HG03064 (cell line): ENCODE data around the gene CD164.
"Not testable (repeated sequence)": the region's sequence is repeated elsewhere in the genome, so short reads cannot be mapped to it uniquely, and the experiment has no call there.

Experiments
- ATAC-seq: cut with Tn5 transposase; IDR thresholded peaks from one replicate; pipeline ENCODE4 v1.9.1; 2021; ENCODE audit warnings: low read depth; ENCODE audit not compliant: unreplicated experiment

CD164 gene

GRCh38 chr6:109377717-109378116 is 4.5 kb downstream of the CD164 start:
- no peak for ATAC-seq

GRCh38 chr6:109374326-109374892 is 7.9 kb downstream of the CD164 start:
- ATAC-seq, result no peak

DNA sequence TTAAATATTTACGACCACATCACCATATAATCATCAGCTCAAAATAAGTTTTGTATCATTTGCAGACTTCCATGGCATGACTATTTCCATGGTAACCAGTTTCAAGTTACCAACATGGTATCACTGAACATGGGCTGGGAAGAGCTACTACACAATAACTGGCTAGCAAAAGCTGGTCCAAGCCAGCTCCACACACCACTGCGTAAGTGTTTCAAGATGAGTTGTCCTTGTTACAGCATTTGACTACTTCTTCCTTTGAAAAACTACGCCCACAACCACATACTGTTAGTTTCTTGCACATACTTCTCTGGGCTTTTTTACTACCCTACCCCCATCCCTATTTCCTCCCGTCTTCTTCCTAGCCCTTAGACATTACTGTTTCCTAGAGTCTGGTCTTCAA is 8.5 kb downstream of the CD164 start:
- peak; percentile 88 for ATAC-seq

- peak; percentile 3 for ATAC-seq
These were observed 8.9 kb downstream of the CD164 start for GRCh38 chr6:109373331-109373730.

GRCh38 chr6:109372130-109372529 is 10.1 kb downstream of the CD164 start:
- no peak for ATAC-seq

GRCh38 chr6:109370792-109371191 is 11.5 kb downstream of the CD164 start:
- ATAC-seq, result no peak

DNA sequence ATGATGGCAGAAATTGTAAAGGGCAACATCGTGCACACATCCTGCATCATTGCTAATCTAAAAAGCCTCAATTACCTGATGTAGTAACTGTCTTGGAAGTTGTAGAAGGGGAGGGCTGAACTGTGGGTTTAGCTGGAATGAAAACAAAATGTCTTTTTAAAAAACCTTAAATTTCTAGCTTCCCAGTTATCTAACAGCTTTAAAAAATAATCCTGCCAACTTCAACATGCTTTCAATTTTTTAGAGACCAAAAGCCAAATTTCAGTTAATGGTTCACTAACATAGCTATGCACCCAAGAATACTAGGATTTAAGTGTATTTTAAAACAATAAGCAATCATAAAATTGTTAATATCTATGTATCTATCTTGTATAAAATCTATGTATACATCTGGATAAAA is 11.9 kb downstream of the CD164 start:
- ATAC-seq, result no peak

DNA sequence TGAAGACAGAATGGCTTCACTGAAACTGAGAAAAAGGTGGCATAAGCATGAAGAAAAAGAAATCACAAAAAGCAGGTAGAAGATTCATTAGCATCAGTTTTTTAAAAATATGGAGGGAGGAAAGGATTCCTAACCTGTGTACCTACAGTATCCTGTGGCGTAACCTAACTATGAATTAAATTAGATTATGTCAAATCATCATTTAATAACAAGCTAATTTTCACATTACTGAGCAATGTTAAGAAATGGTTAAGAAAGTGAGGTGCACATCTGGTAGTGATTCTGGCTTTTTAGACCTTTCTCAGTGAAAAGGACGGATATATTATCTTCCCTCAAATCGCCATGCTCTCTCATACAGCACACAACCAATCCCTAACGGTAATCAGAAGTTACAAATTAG is 12.5 kb downstream of the CD164 start:
- ATAC-seq, result no peak

- ATAC-seq, result not testable (repeated sequence)
These were observed 17.7 kb downstream of the CD164 start for GRCh38 chr6:109364382-109365078.

DNA sequence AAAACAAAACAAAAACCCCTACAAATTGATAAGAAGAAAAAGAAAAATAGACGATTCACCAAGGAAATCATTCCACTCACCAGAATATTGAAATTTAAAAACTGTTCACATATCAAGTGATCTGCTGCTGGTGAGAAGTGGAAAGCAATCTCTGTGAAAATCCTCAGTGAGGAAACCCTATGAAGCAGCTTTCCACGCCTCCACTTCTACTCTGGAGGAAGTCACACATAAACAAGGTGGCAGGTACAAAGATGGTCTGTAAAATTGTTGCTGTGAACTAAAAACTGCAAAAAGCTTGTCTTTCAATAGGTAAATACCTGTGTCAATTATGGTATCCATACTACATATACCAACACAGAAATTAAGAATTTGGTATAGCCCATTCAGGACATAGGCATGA is 18.5 kb downstream of the CD164 start:
- ATAC-seq, result no peak

DNA sequence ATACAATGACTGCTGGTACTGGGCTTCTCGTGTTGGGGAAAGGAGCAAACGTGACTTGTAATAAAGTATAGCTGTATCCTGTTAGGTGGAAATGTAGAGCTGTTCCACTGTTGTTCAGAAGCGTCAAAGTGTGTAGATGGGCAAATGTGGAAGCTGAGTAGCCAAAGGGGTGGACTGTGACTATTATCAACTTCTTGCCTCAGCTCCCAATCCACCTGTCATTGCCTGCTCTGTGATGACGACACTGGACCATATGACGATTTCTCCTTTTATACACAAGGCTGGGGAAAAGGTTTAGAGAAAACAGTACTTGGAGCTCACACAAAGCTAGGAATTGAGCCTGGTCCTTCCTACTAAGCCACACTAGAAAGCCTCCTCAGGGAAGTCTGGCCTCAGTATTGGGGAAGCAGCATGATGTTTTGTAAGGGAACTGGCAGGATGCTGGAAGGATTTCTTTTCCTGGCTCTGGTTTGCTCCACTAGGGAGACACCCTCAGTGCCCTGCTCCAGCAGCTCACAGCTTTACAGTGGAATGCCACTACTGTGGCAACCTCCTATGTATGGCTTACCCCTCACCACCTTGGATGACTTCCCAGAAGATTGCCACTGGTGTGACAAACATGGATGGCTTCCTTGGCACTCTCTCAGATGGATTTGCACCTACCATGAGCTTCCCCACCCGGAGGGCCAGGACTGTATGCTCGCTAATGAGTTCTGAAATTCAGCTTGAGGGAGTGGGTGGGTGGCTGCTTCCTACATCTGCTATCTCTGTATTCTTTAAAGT is 20.0 kb downstream of the CD164 start:
- no peak for ATAC-seq

DNA sequence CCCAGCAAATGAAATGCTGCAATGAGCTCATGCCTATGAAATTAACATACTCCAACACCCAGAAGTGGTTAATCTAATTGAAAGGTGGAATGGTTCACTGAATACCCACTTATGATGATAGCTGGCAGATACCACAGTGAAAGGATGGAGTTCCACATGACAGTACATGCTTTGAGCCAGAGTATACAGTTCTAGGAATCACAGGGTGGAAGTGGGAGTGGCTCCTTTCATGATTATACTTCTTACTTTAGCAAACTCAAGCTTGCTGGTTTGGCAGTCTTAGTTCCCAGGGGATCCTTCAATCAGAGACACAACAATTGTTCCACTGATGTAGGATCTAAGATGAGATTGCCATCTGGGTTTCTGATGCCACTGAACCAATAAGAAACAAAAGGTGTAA is 21.5 kb downstream of the CD164 start:
- no peak for ATAC-seq

- no peak for ATAC-seq
These were observed 22.0 kb downstream of the CD164 start for GRCh38 chr6:109360281-109360680.

GRCh38 chr6:109359248-109359647 is 23.0 kb downstream of the CD164 start:
- ATAC-seq, result no peak

DNA sequence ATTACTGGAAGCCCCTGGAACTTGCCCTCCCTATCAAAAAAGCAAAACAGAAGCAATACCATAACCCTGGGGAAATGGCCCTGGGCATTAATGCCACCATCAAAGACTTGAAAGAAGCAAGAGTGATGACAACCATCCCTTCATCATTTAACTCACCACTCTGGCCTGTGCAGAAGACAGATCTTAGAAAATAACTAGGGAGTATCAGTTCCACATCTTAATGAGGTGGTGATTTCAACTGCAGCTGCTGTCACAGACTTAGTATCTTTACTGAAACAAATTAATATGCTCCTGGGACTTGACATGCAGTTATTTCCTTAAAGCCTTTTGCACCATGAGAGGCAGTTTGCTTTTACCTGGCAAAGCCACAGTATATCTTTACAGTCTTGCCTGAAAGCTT is 24.1 kb downstream of the CD164 start:
- ATAC-seq, result no peak

DNA sequence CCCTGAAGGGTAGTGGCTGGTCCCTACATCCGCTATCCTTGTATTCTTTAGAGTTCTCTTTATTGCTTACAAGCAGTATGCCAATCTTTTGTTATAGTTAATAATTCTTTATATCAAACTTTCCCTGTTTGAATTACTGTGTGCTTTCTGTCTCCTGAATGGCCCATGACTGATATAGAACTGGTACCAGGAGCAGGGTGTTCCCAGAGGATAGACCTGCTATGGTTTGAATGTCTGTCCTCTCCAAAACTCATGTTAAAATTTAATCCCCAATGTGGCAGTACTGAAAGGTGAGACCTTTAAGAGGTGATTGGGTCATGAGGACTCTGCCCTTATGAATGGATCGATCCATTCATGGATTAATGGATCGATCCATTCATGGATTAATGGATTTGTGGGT is 26.0 kb downstream of the CD164 start:
- no peak for ATAC-seq

GRCh38 chr6:109351231-109352130 is 30.8 kb downstream of the CD164 start:
- no peak for ATAC-seq

- no peak for ATAC-seq
These were observed 32.8 kb downstream of the CD164 start for GRCh38 chr6:109349419-109349987.

DNA sequence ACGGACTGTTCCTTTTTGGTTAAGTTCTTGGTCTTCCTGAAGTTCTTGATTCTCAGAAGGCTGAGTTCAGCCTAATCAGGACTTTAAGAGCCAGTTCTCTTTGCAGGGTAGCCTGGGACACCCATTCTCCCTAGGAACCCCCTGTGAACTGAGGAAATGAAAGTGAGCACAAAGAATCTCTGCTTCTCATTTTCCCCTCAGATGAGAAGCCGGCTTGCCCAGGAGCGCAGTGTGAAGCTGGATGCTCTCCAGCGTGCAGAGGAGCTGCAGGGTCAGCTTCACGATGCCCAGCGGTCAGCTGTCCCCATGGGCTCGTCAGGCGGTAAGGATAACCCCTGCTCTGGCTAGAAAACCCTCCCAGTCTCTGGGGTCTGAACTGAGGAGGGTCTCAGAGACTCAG is 34.0 kb downstream of the CD164 start:
- no peak for ATAC-seq

GRCh38 chr6:109347779-109348178 is 34.5 kb downstream of the CD164 start:
- no peak for ATAC-seq
